ENCODE measurements around the gene NRROS.
"Not testable (repeated sequence)": the region's sequence is repeated elsewhere in the genome, so short reads cannot be mapped to it uniquely, and the experiment has no call there.

Gene NRROS

GRCh38 chr3:196625331-196625730 is 14.2 kb upstream of the NRROS start:
- DNase-seq = no peak

GRCh38 chr3:196627918-196628231 is 11.6 kb upstream of the NRROS start:
- DNase-seq = no peak

DNA sequence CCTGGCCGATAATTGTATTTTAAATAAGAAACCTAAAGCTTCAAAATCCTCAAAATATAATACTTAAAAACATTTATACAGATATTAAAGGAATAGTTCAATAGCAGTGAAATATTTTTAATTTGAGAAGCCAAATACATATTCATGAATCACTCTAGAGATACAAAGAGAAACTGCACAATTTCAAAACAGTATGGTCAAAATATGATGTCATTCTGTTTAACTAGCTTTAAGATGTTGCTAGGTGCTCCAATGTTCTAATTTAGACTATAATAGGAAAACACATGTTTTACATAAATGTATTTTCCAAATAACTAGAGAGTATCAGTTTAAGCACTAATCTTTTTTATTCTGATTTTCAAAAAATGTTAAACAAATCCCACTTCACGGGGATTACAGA is 10.3 kb upstream of the NRROS start:
- DNase-seq = no peak

GRCh38 chr3:196631682-196632045 is 7.8 kb upstream of the NRROS start:
- no peak for DNase-seq

DNA sequence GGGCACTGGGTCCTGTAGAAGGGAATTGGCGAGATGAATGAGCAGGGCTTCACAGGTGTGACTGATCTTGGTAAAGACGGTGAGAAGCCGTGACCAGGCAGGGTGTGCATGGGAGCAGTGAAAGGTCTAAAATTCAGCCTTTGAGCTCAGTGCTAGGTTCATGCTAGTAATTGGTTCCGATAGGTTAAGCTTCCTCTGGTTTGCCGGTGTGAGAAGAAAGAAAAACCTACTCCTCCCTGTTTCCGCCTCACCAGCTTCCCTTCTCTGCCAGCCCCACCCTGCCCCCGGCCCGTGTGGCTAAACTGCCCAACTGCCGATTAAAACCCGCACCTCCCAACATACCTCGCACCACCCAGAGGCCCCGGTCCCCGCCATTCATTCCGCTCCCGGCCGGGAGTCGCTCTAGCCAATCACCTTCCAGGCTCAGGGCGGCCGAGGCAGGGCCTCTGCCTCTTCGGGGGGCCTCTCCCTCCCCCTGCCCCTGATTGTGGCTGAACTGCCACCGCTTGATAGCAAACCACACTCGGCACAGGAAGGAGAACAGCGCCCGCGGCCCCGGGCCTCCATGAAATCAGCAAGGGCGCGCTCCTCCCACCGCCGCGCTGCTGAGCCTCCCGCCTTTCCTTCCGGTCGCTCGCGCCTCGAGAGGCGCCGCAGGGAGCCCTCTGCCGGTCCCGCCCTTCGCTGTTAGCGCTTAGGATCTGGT is 7.3 kb upstream of the NRROS start:
- DNase-seq = peak; percentile 93

- no peak for DNase-seq
Observed at GRCh38 chr3:196633555-196634151, 5.8 kb upstream of the NRROS start.

- DNase-seq = no peak
Observed at GRCh38 chr3:196634224-196634623, 5.3 kb upstream of the NRROS start.

DNA sequence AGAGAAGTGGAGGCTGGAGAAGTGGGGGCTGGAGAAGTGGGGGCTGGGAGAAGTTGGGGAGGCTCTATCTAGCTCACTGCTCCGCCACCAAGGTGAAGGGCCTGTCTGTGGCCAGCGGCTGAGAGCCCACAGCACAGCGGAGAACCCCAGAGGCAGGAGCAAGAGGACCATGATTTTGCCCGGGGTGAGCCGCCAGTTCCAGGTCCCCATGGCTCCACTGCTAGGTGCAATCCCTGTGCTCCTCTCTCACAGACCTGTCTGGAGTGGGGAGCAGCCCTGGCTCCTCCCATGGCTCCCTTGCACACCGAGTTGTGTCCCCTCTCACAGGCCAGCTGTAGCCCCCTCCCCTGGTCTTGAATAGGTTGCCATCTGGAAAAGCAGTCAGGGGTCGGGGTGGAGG is 4.7 kb upstream of the NRROS start:
- DNase-seq = no peak

DNA sequence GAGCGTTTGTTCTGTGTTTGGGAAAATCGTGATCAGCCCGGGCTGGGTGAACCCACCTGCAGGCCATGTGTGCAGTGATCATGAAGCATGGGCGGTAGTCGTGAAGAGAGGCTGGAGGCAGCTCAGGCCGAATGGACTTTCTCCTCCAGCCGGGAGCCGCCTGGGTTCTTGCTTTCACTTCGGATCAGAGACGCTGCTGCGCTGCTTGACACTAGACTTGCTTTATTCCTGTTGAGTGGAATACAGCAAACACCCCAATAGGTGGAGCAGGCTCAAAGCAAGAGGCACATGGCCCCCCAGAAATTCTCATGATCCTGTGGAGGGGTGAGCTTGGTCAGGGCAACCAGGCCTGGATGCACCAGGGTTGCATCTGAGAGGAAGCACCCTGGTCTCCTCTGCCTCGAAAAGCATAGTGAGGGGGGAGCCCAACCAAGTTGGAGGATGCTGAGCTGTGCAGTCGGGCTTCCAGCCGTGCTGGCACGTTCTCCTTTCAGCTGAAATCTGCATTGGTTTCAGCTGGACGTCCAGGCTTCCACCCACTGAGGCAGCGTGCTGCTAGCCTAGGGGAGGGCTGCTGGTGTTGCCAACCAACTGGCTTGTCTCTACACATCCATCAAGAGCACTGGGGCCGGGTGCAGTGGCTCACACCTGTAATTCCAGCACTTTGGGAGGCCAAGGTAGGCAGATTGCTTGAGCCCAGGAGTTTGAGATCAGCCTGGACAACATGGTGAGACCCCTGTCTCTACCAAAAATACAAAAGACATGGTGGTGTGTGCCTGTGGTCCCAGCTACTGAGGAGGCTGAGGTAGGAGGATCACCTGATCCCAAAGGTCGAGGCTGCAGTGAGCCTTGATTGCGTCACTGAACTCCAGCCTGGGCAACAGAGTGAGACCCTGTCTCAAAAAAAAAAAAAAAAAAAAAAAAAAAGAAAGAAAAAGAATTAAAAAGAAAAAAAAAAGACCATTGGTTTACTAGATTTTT is 2.8 kb upstream of the NRROS start:
- no peak for DNase-seq

GRCh38 chr3:196637941-196638340 is 1.6 kb upstream of the NRROS start:
- DNase-seq = not testable (repeated sequence)

GRCh38 chr3:196638861-196639482 is 522 bp upstream of the NRROS start:
- peak; percentile 70 for DNase-seq

GRCh38 chr3:196640297-196641018 is 964 bp downstream of the NRROS start:
- DNase-seq = no peak

GRCh38 chr3:196641333-196642054 is 2.0 kb downstream of the NRROS start:
- DNase-seq = no peak

DNA sequence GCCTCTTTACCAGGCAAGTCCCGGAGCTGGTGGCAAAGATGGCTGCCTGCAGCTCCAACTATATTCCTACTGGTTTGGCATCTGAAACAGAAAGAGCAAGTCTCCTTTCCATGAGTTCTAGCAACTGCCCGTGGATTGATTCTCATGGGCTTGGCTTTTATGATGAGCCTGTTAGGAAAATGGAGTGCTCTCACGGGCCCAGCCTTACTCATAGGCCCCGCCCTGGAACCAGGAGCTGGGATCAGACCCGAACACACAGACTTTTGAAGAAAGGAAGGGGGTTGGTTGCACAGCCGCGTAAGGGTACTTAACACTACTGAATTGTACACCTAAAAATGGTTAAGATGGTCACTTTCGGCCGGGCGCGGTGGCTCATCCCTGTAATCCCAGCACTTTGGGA is 2.9 kb downstream of the NRROS start:
- no peak for DNase-seq

DNA sequence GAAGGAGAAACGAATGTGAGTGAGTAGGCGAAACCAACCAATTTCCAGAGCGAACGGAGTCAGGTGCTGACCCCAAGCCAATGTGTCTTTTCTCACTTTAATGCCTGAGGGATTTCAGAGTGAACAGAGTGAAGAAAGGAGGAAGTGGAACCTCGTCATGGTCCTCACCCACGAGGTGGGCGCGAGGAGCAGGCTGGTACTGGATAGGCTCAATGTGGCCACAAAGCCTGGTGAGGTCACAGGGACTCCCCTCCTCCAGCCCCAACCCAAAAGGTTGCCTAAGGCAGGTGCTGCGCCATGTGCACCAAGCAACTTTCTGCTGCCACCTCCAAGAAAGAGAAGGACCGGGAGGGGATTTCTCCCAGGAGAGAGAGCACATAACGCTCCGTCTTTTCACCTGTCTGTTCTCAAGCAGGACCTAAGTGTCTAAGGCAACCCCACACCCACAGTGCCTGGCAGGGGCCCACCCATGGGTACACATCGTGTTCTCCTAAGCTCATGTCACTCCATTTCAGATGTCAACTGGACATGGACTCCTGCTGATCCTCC is 3.8 kb downstream of the NRROS start:
- DNase-seq = no peak

DNA sequence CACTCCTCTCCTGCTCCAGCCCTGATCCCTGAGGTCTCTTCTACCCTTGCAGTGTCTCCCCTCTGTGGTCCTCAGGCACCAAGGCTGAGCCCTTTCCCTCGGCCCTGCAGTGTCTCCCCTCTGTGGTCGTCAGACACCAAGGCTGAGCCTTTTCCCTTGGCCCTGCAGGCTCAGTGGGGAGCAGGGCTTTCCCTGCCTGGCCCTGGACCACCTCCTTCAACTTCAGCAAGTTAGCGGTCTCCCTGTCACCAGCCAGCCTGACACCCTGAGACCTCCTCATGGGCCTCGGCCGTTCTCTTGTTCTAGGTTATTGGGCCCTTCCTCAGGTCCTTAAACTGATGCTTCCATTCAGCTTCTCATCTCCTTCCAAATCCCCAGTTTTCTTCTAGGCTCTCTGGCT is 4.3 kb downstream of the NRROS start:
- no peak for DNase-seq

GRCh38 chr3:196645096-196645495 is 5.6 kb downstream of the NRROS start:
- no peak for DNase-seq

DNA sequence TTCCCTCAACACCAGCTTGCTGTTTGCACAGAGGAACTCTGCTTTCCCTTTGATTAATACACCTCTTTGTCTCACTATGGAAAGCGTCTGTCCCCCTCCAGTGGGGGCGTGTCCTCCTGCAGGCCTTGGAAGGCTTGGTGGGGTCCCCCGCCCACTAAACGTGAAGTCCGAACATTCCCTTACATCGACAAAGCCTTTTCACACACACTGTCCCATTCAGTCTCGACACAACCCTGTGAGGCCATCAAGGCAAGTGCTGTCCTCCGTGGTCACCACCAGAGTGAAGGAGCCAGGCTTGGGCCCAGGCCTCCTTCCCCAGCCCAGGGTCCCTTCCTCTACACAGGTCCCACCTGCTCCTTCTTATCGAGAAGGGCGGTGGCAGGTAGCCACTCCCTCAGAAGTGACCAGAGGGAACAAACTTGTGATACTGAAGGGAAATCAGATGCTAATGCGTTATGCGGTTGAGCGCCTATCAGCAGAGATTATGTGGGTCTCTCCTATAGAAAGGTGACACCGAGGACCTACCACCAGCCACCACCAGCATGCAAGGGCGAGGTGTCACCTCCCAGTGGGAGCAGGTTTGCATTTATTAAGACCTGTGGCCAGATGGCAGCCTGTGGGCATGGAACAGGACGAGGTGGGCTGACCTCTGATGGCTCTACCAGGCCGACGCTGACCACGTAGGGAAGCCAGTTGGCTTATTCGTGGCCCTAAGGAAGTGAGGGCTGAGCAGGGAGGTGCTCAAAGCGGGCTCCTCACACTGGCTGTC is 6.6 kb downstream of the NRROS start:
- no peak for DNase-seq

- DNase-seq = no peak
Observed at GRCh38 chr3:196646666-196647216, 7.2 kb downstream of the NRROS start.

GRCh38 chr3:196650740-196651311 is 11.3 kb downstream of the NRROS start:
- no peak for DNase-seq
